CD1c-positive myeloid dendritic cell (primary cell): Measurements from ENCODE around the gene LBP.
"Not testable (repeated sequence)": the region's sequence is repeated elsewhere in the genome, so short reads cannot be mapped to it uniquely, and the experiment has no call there.

Source experiments
- DNase-seq: peaks from one replicate; pipeline ENCODE4 v3.0.0-alpha.2; 2016; ENCODE audit errors: extremely low spot score

Gene LBP

GRCh38 chr20:38395751-38396395 lies 49.6 kb downstream of the LBP start:
- DNase-seq = peak; percentile 44

GRCh38 chr20:38402089-38402488 lies 55.8 kb downstream of the LBP start:
- no peak for DNase-seq

- DNase-seq = no peak
Measured at GRCh38 chr20:38402816-38403215, 56.5 kb downstream of the LBP start.

- DNase-seq = no peak
Measured at GRCh38 chr20:38404016-38404415, 57.7 kb downstream of the LBP start.

- DNase-seq = no peak
Measured at GRCh38 chr20:38405132-38405531, 58.9 kb downstream of the LBP start.

- DNase-seq = no peak
Measured at GRCh38 chr20:38406476-38406875, 60.2 kb downstream of the LBP start.

GRCh38 chr20:38407321-38407720 lies 61.0 kb downstream of the LBP start:
- no peak for DNase-seq

- not testable (repeated sequence) for DNase-seq
Measured at GRCh38 chr20:38407822-38408221, 61.5 kb downstream of the LBP start.

- no peak for DNase-seq
Measured at GRCh38 chr20:38412877-38413577, 66.7 kb downstream of the LBP start.

- DNase-seq = no peak
Measured at GRCh38 chr20:38414769-38415450, 68.6 kb downstream of the LBP start.

- DNase-seq = no peak
Measured at GRCh38 chr20:38418509-38419204, 72.4 kb downstream of the LBP start.

- DNase-seq = no peak
Measured at GRCh38 chr20:38420388-38421085, 74.3 kb downstream of the LBP start.

GRCh38 chr20:38421915-38422314 lies 75.6 kb downstream of the LBP start:
- DNase-seq = no peak

GRCh38 chr20:38423541-38423940 lies 77.3 kb downstream of the LBP start:
- DNase-seq = no peak

- no peak for DNase-seq
Measured at GRCh38 chr20:38424401-38424800, 78.1 kb downstream of the LBP start.

GRCh38 chr20:38426006-38426897 lies 80.0 kb downstream of the LBP start:
- DNase-seq = peak; percentile 56
